Measurements from ENCODE around the gene DIAPH3. TPM values are rescaled to one million over a fixed set of nuclear protein-coding genes. Genes with fewer than 3 reads are reported as not detected.

The DIAPH3 gene
- total and polyA plus RNA-seq, 2 of the 4 experiments (the other 2 are of a cell fraction): 8.9 to 9.3 TPM

- H2BK120ac ChIP-seq (ENCODE audit: low read depth, low read length): no peak overlapping the region
- H2BK20ac ChIP-seq (ENCODE audit: low read depth, low read length): no peak overlapping the region
- H2AFZ ChIP-seq (replicated peaks; ENCODE audit: low read length, poor library complexity): no peak overlapping the region
- no peaks in the 10 kb centered on the region for H3K27me3 ChIP-seq (ENCODE audit: control insufficient read depth, insufficient read depth, low read length)
- no peaks in the 10 kb centered on the region for H4K20me1 ChIP-seq (ENCODE audit: insufficient read depth, low read length)
- H3K4me3 ChIP-seq (ENCODE audit: insufficient read depth, low read depth, low read length): no peak overlapping the region
- ATAC-seq (ENCODE audit: low read depth) (peak; percentile 88), DNase-seq (peak; percentile 72)
- no peak overlapping the region for H2AK5ac ChIP-seq (ENCODE audit: low read depth, low read length)
- intact Hi-C loops (cut with micrococcal nuclease): loop anchor here (1.0 to 2.0 kb wide), 2 partner anchors 287 to 753 kb away; no protein-coding TSS in a partner anchor
- no peak overlapping the region for H2BK5ac ChIP-seq (ENCODE audit: low read depth, low read length, poor library complexity, severe bottlenecking)
- no peak overlapping the region for H3K56ac ChIP-seq (ENCODE audit: extremely low read depth, insufficient read depth, low read length)
- no peak overlapping the region for H4K5ac ChIP-seq (ENCODE audit: low read depth, low read length)
- no peak overlapping the region for H3K4ac ChIP-seq (ENCODE audit: low read depth, low read length)
- H3K14ac ChIP-seq (replicated peaks; ENCODE audit: low read depth, low read length): no peak overlapping the region
- ChIA-PET POLR2A (ENCODE audit: unreplicated experiment) (no interaction called here), CTCF (interaction anchor here (0.6 to 5.0 kb wide), 14 partner anchors 10 to 1520 kb away, joined by 3 to 29 read pairs (median 4); no protein-coding TSS in a partner anchor)
- no peak overlapping the region for H3K4me2 ChIP-seq (ENCODE audit: low read depth, low read length)
- no peak overlapping the region for H4K91ac ChIP-seq (ENCODE audit: insufficient read depth, low read depth, low read length)
- no TSS peak for BruUV-seq (replicated peaks)
- no peak overlapping the region for H3K9ac ChIP-seq (ENCODE audit: low read depth, low read length)
- H4K8ac ChIP-seq (ENCODE audit: low read depth in 2 of 2, low read length in 2 of 2): no peak overlapping the region
- dilution Hi-C loops (cut with HindIII; ENCODE audit: low sequenced_read_pairs, unreplicated experiment): no loop called here
- H3K18ac ChIP-seq (ENCODE audit: low read depth, low read length): no peak overlapping the region
- no peaks in the 10 kb centered on the region for H3K36me3 ChIP-seq (ENCODE audit: control insufficient read depth, insufficient read depth, low read length)
- H3K23ac ChIP-seq (ENCODE audit: low read depth, low read length): no peak overlapping the region
- TF ChIP-seq RFX5 (IDR thresholded peaks at IDR 0.05; ENCODE audit: low read depth, low read length) (no peak), NFE2L2 (IDR thresholded peaks at IDR 0.05; ENCODE audit: low read depth, low read length) (no peak), SMC3 (IDR thresholded peaks at IDR 0.05; ENCODE audit: low read depth, low read length) (peak; percentile 83), RAD21 (IDR thresholded peaks at IDR 0.05; ENCODE audit: low read length) (peak; percentile 89), MXI1 (IDR thresholded peaks at IDR 0.05; ENCODE audit: borderline replicate concordance, low read depth, low read length) (no peak), CTCF (conservative IDR thresholded peaks at IDR 0.05; ENCODE audit: low read depth, low read length) (peak; percentile 88), CHD1 (IDR thresholded peaks at IDR 0.05; ENCODE audit: low read depth, low read length) (no peak), MAZ (IDR thresholded peaks at IDR 0.05; ENCODE audit: borderline replicate concordance, low read depth, low read length) (no peak), ELK1 (IDR thresholded peaks at IDR 0.05; ENCODE audit: borderline replicate concordance, low read depth, low read length) (no peak)
- H3K4me1 ChIP-seq (ENCODE audit: control insufficient read depth, insufficient read depth, low read length): peaks cover 3% of the 10 kb centered on the region
- no peak overlapping the region for H2BK15ac ChIP-seq (ENCODE audit: low read depth, low read length)
- H2AK9ac ChIP-seq (replicated peaks; ENCODE audit: low read depth, low read length, poor library complexity): no peak overlapping the region
- H3K9me3 ChIP-seq (ENCODE audit: control insufficient read depth, insufficient read depth, low read length): no peaks in the 10 kb centered on the region
- WGBS, 2 experiments (ENCODE audit: extremely low coverage in 2 of 2, insufficient read length in 1 of 2): no CpG with 5 or more reads among the region's 6 CpGs
- H3K9me1 ChIP-seq (ENCODE audit: insufficient read depth, low read length): peaks cover 5% of the 10 kb centered on the region
- no peaks in the 10 kb centered on the region for H3K79me1 ChIP-seq (ENCODE audit: low read depth in 1 of 2, low read length in 2 of 2)
- no peak overlapping the region for H3K27ac ChIP-seq (ENCODE audit: insufficient read depth, low read length)
- in situ Hi-C loops (cut with MboI; ENCODE audit: low sequenced_read_pairs): loop anchor here (5.0 to 25.0 kb wide), 2 partner anchors 286 to 659 kb away; no protein-coding TSS in a partner anchor
These were observed 485.5 kb downstream of the DIAPH3 start for GRCh38 chr13:59677966-59678814.
